ENCODE data around the gene KIF24.

The KIF24 gene

DNA sequence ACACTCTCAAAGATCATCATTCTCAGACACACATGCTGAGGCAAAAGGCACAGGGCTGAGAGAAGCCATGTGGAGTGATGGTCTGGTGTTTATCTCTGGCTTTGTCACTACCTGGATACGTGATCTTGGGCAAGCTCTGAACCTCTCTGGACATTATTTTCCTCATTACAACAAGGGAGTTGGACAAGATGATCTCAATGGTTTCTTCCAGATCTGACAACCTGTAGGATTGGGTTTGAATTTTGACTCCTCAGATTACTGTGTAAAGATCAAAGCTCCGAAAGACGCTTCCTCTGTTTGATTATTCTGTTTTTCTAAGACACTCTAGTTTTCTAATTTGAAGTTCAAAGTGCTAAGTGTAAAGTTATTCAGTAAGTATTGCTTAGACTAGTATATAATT is 20.3 kb upstream of the KIF24 start:
- H3K27ac ChIP-seq, result no peak overlapping the region
- DNase-seq (ENCODE audit: low spot score), result no peak

DNA sequence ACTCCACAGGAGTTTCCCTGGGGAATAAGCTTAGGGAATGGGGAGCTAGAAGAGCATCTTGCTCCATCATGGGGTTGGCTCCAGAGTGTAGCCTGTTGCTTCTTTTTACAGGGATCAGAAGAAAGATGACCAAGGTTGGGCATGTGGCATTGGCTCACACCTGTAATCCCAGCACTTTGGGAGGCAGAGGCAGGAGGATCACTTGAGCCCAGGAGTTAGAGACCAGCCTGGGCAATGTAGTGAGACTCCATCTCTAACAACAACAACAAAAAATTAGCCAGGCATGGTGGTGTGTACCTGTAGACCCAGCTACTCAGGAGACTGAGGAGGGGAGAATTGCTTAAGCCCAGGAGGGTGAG is 18.7 kb upstream of the KIF24 start:
- no peak for DNase-seq (ENCODE audit: low spot score)
- TF ChIP-seq, protein P1, sequence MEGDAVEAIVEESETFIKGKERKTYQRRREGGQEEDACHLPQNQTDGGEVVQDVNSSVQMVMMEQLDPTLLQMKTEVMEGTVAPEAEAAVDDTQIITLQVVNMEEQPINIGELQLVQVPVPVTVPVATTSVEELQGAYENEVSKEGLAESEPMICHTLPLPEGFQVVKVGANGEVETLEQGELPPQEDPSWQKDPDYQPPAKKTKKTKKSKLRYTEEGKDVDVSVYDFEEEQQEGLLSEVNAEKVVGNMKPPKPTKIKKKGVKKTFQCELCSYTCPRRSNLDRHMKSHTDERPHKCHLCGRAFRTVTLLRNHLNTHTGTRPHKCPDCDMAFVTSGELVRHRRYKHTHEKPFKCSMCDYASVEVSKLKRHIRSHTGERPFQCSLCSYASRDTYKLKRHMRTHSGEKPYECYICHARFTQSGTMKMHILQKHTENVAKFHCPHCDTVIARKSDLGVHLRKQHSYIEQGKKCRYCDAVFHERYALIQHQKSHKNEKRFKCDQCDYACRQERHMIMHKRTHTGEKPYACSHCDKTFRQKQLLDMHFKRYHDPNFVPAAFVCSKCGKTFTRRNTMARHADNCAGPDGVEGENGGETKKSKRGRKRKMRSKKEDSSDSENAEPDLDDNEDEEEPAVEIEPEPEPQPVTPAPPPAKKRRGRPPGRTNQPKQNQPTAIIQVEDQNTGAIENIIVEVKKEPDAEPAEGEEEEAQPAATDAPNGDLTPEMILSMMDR (IDR thresholded peaks at IDR 0.05), result no peak
- no peak overlapping the region for H3K27ac ChIP-seq
- no peak overlapping the region for H3K4me3 ChIP-seq

More for the DNA sequence above, 20.3 kb upstream of the KIF24 start:
- H3K4me3 ChIP-seq, result no peak overlapping the region
- TF ChIP-seq, protein P1 (IDR thresholded peaks at IDR 0.05), result no peak

DNA sequence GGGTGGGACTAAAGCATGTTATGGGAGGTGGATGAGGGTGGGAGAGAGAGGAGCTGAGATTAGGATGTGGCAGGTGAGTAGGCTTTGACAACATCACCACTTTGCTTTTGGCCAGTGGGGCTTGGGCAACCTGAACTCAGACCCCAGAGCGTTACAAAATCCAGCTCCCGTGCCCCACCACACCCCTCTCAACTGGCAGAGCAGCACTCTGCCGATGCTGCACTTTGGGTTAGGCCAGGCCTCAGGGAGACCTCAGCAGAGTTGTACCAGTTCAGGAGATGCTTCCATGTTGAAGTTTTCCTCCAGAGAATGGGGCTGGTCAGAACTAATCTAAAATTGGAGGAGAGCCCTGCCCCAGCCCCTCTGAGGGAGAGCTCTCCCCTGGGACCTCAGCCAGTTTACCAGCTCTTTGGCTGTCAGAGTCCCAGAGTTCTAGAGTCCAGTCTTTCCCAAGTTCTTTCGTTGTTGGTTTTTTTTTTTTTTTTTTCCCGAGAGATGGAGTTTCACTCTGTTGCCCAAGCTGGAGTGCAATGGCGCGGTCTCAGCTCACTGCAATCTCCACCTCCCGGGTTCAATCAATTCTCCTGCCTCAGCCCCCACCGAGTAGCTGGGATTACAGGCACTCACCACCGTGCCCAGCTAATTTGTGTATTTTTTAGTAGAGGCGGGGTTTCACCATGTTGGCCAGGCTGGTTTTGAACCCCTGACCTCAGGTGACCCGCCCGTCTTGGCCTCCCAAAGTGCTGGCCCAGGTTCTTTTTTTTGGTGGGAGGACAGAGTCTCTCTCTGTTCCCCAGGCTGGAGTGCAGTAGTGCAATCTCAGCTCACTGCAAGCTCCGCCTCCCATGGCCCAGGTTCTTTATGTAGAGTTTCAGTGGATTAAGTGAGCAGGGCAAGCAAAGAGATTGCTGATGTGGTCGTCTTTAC is 18.1 kb upstream of the KIF24 start:
- no peak for DNase-seq (ENCODE audit: low spot score)
- H3K4me3 ChIP-seq, result no peak overlapping the region
- TF ChIP-seq, protein P1 (IDR thresholded peaks at IDR 0.05), result no peak
- H3K27ac ChIP-seq, result peak overlapping the region; percentile 17 to 51

- TF ChIP-seq, protein P1 (IDR thresholded peaks at IDR 0.05), result no peak
- peak overlapping the region; percentile 71 to 76 for H3K27ac ChIP-seq
Measured at GRCh38 chr9:34343605-34344004, 14.5 kb upstream of the KIF24 start.

DNA sequence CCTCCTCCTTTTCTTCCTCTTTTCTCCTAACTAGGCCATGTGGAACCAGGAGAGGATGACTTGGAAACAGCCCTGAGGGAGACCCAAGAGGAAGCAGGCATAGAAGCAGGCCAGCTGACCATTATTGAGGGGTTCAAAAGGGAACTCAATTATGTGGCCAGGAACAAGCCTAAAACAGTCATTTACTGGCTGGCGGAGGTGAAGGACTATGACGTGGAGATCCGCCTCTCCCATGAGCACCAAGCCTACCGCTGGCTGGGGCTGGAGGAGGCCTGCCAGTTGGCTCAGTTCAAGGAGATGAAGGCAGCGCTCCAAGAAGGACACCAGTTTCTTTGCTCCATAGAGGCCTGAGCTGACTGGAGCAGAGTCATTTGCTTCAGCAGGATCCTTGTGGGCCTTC is 14.0 kb upstream of the KIF24 start:
- DNase-seq (ENCODE audit: low spot score), result peak; percentile 90
- TF ChIP-seq, protein P1 (IDR thresholded peaks at IDR 0.05), result no peak
- H3K4me3 ChIP-seq, result peak overlapping the region; percentile 6
- peak overlapping the region; percentile 71 to 76 for H3K27ac ChIP-seq

More at GRCh38 chr9:34343605-34344004, 14.5 kb upstream of the KIF24 start:
- H3K4me3 ChIP-seq, result peak overlapping the region; percentile 6
- DNase-seq (ENCODE audit: low spot score), result no peak

DNA sequence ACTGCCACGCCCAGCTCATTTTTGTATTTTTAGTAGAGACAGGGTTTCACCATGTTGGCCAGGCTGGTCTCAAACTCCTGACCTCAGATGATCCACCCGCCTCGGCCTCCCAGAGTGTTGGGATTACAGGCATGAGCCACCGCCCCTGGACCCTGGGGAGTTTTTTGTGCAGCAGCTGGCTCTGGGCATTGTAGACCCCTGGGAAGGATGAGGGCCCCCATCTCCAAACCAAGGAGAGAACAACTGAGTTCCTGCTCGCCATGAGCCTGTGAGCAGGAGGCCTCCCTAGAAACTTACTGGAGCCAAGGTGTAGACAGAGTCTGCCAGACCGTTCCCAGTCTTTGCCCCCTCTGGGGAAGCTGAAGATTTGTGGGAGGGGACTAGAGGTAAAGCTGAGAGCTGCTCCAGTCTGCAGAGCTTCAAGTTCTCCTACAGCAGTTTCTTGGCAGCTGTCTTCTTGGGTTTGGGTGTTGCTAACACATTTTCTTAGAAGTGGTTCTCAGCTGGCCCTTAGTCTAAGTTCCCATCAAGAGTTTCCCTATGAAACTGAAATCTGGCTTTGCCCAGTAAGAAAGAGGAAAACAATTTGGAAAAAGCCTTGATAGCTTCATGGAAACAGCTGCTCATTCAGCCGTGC is 12.7 kb upstream of the KIF24 start:
- TF ChIP-seq, protein P1 (IDR thresholded peaks at IDR 0.05), result no peak
- H3K4me3 ChIP-seq, result no peak overlapping the region
- no peak for DNase-seq (ENCODE audit: low spot score)
- peak overlapping the region; percentile 16 to 64 for H3K27ac ChIP-seq
